Kidney epithelial cell (primary cell): ENCODE data around the gene LCN10. TPM values are rescaled to one million over a fixed set of nuclear protein-coding genes. Genes with fewer than 3 reads are reported as not detected.
"Not testable (repeated sequence)": the region's sequence is repeated elsewhere in the genome, so short reads cannot be mapped to it uniquely, and the experiment has no call there.

Experiments used
- DNase-seq: peaks from one replicate; pipeline ENCODE4 v3.0.0-alpha.2; 2010; ENCODE audit warnings: low read depth
- H3K27me3 ChIP-seq: 2 replicates; pipeline ENCODE4 v1.6.0; 2011; ENCODE audit warnings: low read length; ENCODE audit not compliant: control insufficient read depth, insufficient read depth
- H3K36me3 ChIP-seq: 2 replicates; pipeline ENCODE4 v1.5.1; 2011; ENCODE audit warnings: low read length; ENCODE audit not compliant: control insufficient read depth, insufficient read depth
- H3K4me3 ChIP-seq: 2 replicates; pipeline ENCODE4 v1.5.1; 2011; ENCODE audit warnings: low read depth, mild to moderate bottlenecking, control low read depth, low read length
- CTCF ChIP-seq: IDR thresholded peaks from 2 replicates; pipeline ENCODE4 v1.5.1; 2011; ENCODE audit warnings: mild to moderate bottlenecking, moderate library complexity, low read length, control low read depth, inconsistent platforms; ENCODE audit not compliant: insufficient read depth, poor library complexity, severe bottlenecking
- total RNA-seq: library from RNA; depleted of rRNA; stranded (reverse); fragments of >200 nt; gene quantifications from 2 replicates; pipeline ENCODE4 v1.2.3, GENCODE V29; 2015

Gene LCN10
- total RNA-seq, 1 donor from 2014 or later, result not detected

- no peak for TF ChIP-seq CTCF
- DNase-seq, result no peak
- Histone ChIP-seq H3K27me3 (peaks cover 7% of the 10 kb centered on the region), H3K36me3 (no peaks in the 10 kb centered on the region), H3K4me3 (no peak overlapping the region)
These were observed 34.8 kb downstream of the LCN10 start for GRCh38 chr9:136707849-136708517.

GRCh38 chr9:136707011-136707410 is 35.7 kb downstream of the LCN10 start:
- H3K4me3 ChIP-seq, result no peak overlapping the region

GRCh38 chr9:136705564-136705963 is 37.2 kb downstream of the LCN10 start:
- Histone ChIP-seq H3K4me3 (no peak overlapping the region), H3K36me3 (no peaks in the 10 kb centered on the region), H3K27me3 (peaks cover 10% of the 10 kb centered on the region)
- DNase-seq, result no peak
- no peak for TF ChIP-seq CTCF

More at GRCh38 chr9:136707011-136707410, 35.7 kb downstream of the LCN10 start:
- TF ChIP-seq CTCF, result no peak
- Histone ChIP-seq H3K27me3 (peaks cover 5% of the 10 kb centered on the region), H3K36me3 (no peaks in the 10 kb centered on the region)
- DNase-seq, result no peak

GRCh38 chr9:136704741-136705140 is 38.0 kb downstream of the LCN10 start:
- DNase-seq, H3K4me3 ChIP-seq, H3K36me3 ChIP-seq: not testable (repeated sequence)
- peaks cover 10% of the 10 kb centered on the region for H3K27me3 ChIP-seq

GRCh38 chr9:136703276-136703860 is 39.4 kb downstream of the LCN10 start:
- DNase-seq, result no peak
- Histone ChIP-seq H3K27me3 (peaks cover 10% of the 10 kb centered on the region), H3K4me3 (no peak overlapping the region), H3K36me3 (no peaks in the 10 kb centered on the region)
- no peak for TF ChIP-seq CTCF

- no peak for TF ChIP-seq CTCF
- no peak for DNase-seq
- no peak overlapping the region for H3K4me3 ChIP-seq
- H3K27me3 ChIP-seq, result peaks cover 14% of the 10 kb centered on the region
- H3K36me3 ChIP-seq, result no peaks in the 10 kb centered on the region
These were observed 41.1 kb downstream of the LCN10 start for GRCh38 chr9:136701668-136702053.
